ENCODE data around the gene STX16. TPM values are rescaled to one million over a fixed set of nuclear protein-coding genes. Genes with fewer than 3 reads are reported as not detected.

STX16 gene
- total RNA-seq, 3 donors from 2014 or later = 42.2 to 70.4 (median 43.1) TPM

- DNase-seq (peak in 2 of 3 donors; percentile 14 to 40), ATAC-seq (no peak)
- no peak for TF ChIP-seq CTCF (IDR thresholded peaks at IDR 0.05)
- Histone ChIP-seq H3K4me3 (no peak overlapping the region), H3K36me3 (ENCODE audit: low read depth) (no peaks in the 10 kb centered on the region), H3K4me1 (ENCODE audit: low read depth) (no peaks in the 10 kb centered on the region), H3K9me3 (no peaks in the 10 kb centered on the region)
- intact Hi-C loops (cut with DNase I, micrococcal nuclease) = no loop called here
Observed at GRCh38 chr20:58713801-58714339, 62.8 kb downstream of the STX16 start.

GRCh38 chr20:58714340-58714922, 63.3 kb downstream of the STX16 start:
- ATAC-seq (no peak), DNase-seq (peak in 2 of 3 donors; percentile 15 to 34)
- Histone ChIP-seq H3K4me3 (no peak overlapping the region), H3K4me1 (ENCODE audit: low read depth) (no peaks in the 10 kb centered on the region), H3K9me3 (no peaks in the 10 kb centered on the region), H3K36me3 (ENCODE audit: low read depth) (no peaks in the 10 kb centered on the region)
- TF ChIP-seq CTCF (IDR thresholded peaks at IDR 0.05) = no peak
- intact Hi-C loops (cut with DNase I, micrococcal nuclease) = no loop called here

- DNase-seq = peak in 2 of 3 donors; percentile 13 to 29
Observed at GRCh38 chr20:58714923-58715351, 63.9 kb downstream of the STX16 start.

GRCh38 chr20:58715391-58715800, 64.3 kb downstream of the STX16 start:
- intact Hi-C loops (cut with DNase I, micrococcal nuclease) = no loop called here
- ATAC-seq (no peak), DNase-seq (peak in 1 of 3 donors; percentile 11)
- Histone ChIP-seq H3K36me3 (ENCODE audit: low read depth) (no peaks in the 10 kb centered on the region), H3K4me3 (no peak overlapping the region), H3K4me1 (ENCODE audit: low read depth) (no peaks in the 10 kb centered on the region), H3K9me3 (no peaks in the 10 kb centered on the region)
- TF ChIP-seq CTCF (IDR thresholded peaks at IDR 0.05) = no peak

More at GRCh38 chr20:58714923-58715351, 63.9 kb downstream of the STX16 start:
- intact Hi-C loops (cut with DNase I, micrococcal nuclease) = no loop called here
- no peaks in the 10 kb centered on the region for H3K9me3 ChIP-seq
- H3K4me1 ChIP-seq (ENCODE audit: low read depth) = no peaks in the 10 kb centered on the region
- H3K4me3 ChIP-seq = no peak overlapping the region
- H3K36me3 ChIP-seq (ENCODE audit: low read depth) = no peaks in the 10 kb centered on the region
- ATAC-seq = no peak
- no peak for TF ChIP-seq CTCF (IDR thresholded peaks at IDR 0.05)

GRCh38 chr20:58715801-58716475, 64.9 kb downstream of the STX16 start:
- Histone ChIP-seq H3K36me3 (ENCODE audit: low read depth) (no peaks in the 10 kb centered on the region), H3K4me3 (no peak overlapping the region), H3K9me3 (no peaks in the 10 kb centered on the region), H3K4me1 (ENCODE audit: low read depth) (no peaks in the 10 kb centered on the region)
- intact Hi-C loops (cut with DNase I, micrococcal nuclease) = no loop called here
- DNase-seq = peak in 2 of 3 donors; percentile 14 to 33
- no peak for TF ChIP-seq CTCF (IDR thresholded peaks at IDR 0.05)
- no peak for ATAC-seq
